Glutamatergic neuron (in vitro differentiated cells): ENCODE results near the gene TSSK2. TPM values are rescaled to one million over a fixed set of nuclear protein-coding genes. Genes with fewer than 3 reads are reported as not detected.

Experiments used
- DNase-seq: peaks from one replicate; pipeline ENCODE4 v3.0.0; 2022
- H3K27ac Mint-ChIP-seq: one replicate; pipeline ENCODE4 v1.8.0; 2020; ENCODE audit warnings: mild to moderate bottlenecking, mixed read lengths, inconsistent platforms; ENCODE audit not compliant: unreplicated experiment
- H3K27me3 Mint-ChIP-seq: one replicate; pipeline ENCODE4 v1.8.0; 2020; ENCODE audit warnings: mild to moderate bottlenecking, moderate library complexity, mixed read lengths, inconsistent platforms; ENCODE audit not compliant: unreplicated experiment
- H3K36me3 Mint-ChIP-seq: one replicate; pipeline ENCODE4 v1.8.0; 2020; ENCODE audit warnings: mild to moderate bottlenecking, mixed read lengths, inconsistent platforms; ENCODE audit not compliant: unreplicated experiment
- H3K4me1 Mint-ChIP-seq: one replicate; pipeline ENCODE4 v1.8.0; 2020; ENCODE audit warnings: mild to moderate bottlenecking, low read depth, mixed read lengths, inconsistent platforms; ENCODE audit not compliant: unreplicated experiment
- H3K4me3 Mint-ChIP-seq: one replicate; pipeline ENCODE4 v1.8.0; 2020; ENCODE audit warnings: mild to moderate bottlenecking, mixed read lengths, inconsistent platforms; ENCODE audit not compliant: unreplicated experiment
- H3K9me3 Mint-ChIP-seq: one replicate; pipeline ENCODE4 v1.8.0; 2020; ENCODE audit warnings: mild to moderate bottlenecking, moderate library complexity, mixed read lengths, inconsistent platforms; ENCODE audit not compliant: unreplicated experiment
- CTCF ChIP-seq: fragments of 200-600 bp; sonication (generic); IDR thresholded peaks from one replicate; pipeline ENCODE4 v1.5.0; 2021; ENCODE audit not compliant: partially characterized antibody, unreplicated experiment
- total RNA-seq: library from RNA; stranded (reverse); fragmentation: NEBNext Ultra II Directional; extraction: Animal tissue kit (Norgen Biotek cat#: 25700); gene quantifications from one replicate; pipeline ENCODE4 v1.2.1, GENCODE V29; 2021; ENCODE audit not compliant: unreplicated experiment

The TSSK2 gene
- total RNA-seq, 1 donor from 2014 or later: not detected

- H3K27me3 Mint-ChIP-seq: peaks cover 8% of the 10 kb centered on the region
- no peak overlapping the region for H3K4me3 Mint-ChIP-seq
- DNase-seq: no peak
- H3K27ac Mint-ChIP-seq: no peak overlapping the region
- no peak for TF ChIP-seq CTCF
- peaks cover 7% of the 10 kb centered on the region for H3K9me3 Mint-ChIP-seq
- no peaks in the 10 kb centered on the region for H3K4me1 Mint-ChIP-seq
- peaks cover 10% of the 10 kb centered on the region for H3K36me3 Mint-ChIP-seq
These were observed 5.8 kb downstream of the TSSK2 start for GRCh38 chr22:19136915-19137314.

- H3K36me3 Mint-ChIP-seq: peaks cover 10% of the 10 kb centered on the region
- H3K4me3 Mint-ChIP-seq: no peak overlapping the region
- H3K27ac Mint-ChIP-seq: no peak overlapping the region
- peaks cover 8% of the 10 kb centered on the region for H3K27me3 Mint-ChIP-seq
- peaks cover 7% of the 10 kb centered on the region for H3K9me3 Mint-ChIP-seq
- no peaks in the 10 kb centered on the region for H3K4me1 Mint-ChIP-seq
- no peak for TF ChIP-seq CTCF
- no peak for DNase-seq
These were observed 6.5 kb downstream of the TSSK2 start for GRCh38 chr22:19137384-19138216.

- H3K36me3 Mint-ChIP-seq: peaks cover 10% of the 10 kb centered on the region
- no peak overlapping the region for H3K4me3 Mint-ChIP-seq
- DNase-seq: no peak
- H3K27me3 Mint-ChIP-seq: peaks cover 8% of the 10 kb centered on the region
- H3K4me1 Mint-ChIP-seq: no peaks in the 10 kb centered on the region
- no peak for TF ChIP-seq CTCF
- H3K27ac Mint-ChIP-seq: no peak overlapping the region
- H3K9me3 Mint-ChIP-seq: peaks cover 7% of the 10 kb centered on the region
These were observed 7.3 kb downstream of the TSSK2 start for GRCh38 chr22:19138217-19139000.

GRCh38 chr22:19139001-19139356, 7.9 kb downstream of the TSSK2 start:
- peaks cover 8% of the 10 kb centered on the region for H3K9me3 Mint-ChIP-seq
- no peak overlapping the region for H3K27ac Mint-ChIP-seq
- no peak overlapping the region for H3K4me3 Mint-ChIP-seq
- no peak for DNase-seq
- peaks cover 10% of the 10 kb centered on the region for H3K27me3 Mint-ChIP-seq
- no peak for TF ChIP-seq CTCF
- peaks cover 2% of the 10 kb centered on the region for H3K4me1 Mint-ChIP-seq
- H3K36me3 Mint-ChIP-seq: peaks cover 10% of the 10 kb centered on the region

- H3K27ac Mint-ChIP-seq: no peak overlapping the region
- no peak for TF ChIP-seq CTCF
- peaks cover 9% of the 10 kb centered on the region for H3K27me3 Mint-ChIP-seq
- peaks cover 14% of the 10 kb centered on the region for H3K9me3 Mint-ChIP-seq
- no peak for DNase-seq
- H3K36me3 Mint-ChIP-seq: peaks cover 10% of the 10 kb centered on the region
- H3K4me3 Mint-ChIP-seq: no peak overlapping the region
- H3K4me1 Mint-ChIP-seq: peaks cover 8% of the 10 kb centered on the region
These were observed 8.9 kb downstream of the TSSK2 start for GRCh38 chr22:19139974-19140373.
